Measurements from ENCODE around the gene ZMIZ2. TPM values are rescaled to one million over a fixed set of nuclear protein-coding genes. Genes with fewer than 3 reads are reported as not detected.

ZMIZ2 gene
- total RNA-seq, 1 donor from 2014 or later = 73.5 TPM

- H3K4me1 Mint-ChIP-seq (ENCODE audit: low read depth) = peaks cover 2% of the 10 kb centered on the region
- H3K36me3 Mint-ChIP-seq (ENCODE audit: low read depth) = peaks cover 24% of the 10 kb centered on the region
- H3K4me3 Mint-ChIP-seq (ENCODE audit: unreplicated experiment) = no peak overlapping the region
- H3K27me3 Mint-ChIP-seq (ENCODE audit: low read depth) = no peaks in the 10 kb centered on the region
- DNase-seq (ENCODE audit: low spot score) = peak; percentile 82
- no peak overlapping the region for H3K27ac Mint-ChIP-seq (ENCODE audit: unreplicated experiment)
- H3K9me3 Mint-ChIP-seq (ENCODE audit: low read depth) = no peaks in the 10 kb centered on the region
- no peak for TF ChIP-seq CTCF (IDR thresholded peaks at IDR 0.05)
Observed at GRCh38 chr7:44760034-44760580, 11.5 kb downstream of the ZMIZ2 start.

DNA sequence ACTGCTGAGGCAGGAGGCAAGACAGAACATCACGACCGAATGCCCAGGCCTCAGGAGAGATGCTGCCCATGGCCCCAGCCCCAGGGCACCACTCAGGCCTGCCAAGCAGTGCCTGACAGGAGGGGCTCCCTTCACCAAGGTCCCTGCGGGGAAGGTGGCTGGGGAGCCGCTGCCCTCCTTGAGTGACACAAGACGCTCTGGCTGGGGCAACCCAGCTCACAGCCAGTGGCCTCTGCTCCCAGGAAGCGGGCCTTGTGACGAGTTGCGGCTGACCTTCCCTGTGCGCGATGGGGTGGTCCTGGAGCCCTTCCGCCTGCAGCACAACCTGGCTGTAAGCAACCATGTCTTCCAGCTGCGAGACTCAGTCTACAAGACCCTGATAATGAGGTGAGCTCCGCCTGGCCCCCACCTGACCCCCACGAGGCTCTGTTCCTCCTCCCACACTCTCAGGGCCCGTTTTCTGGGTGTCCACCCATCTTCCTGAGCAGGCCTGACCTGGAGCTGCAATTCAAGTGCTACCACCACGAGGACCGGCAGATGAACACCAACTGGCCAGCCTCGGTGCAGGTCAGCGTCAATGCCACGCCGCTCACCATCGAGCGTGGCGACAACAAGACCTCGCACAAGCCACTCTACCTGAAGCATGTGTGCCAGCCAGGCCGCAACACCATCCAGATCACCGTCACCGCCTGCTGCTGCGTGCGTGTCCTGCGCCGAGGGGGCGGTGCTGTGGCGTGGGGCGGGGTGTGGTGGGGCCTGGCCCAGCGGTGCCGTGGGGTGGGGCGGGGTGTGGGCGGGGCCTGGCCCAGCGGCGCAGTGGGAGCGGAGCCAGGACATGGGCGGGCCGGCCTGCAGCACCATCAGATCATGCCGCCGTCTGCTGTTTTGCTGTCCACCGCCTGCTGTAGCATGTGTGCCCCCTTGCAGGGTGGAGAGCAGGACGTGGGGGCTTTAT is 12.8 kb downstream of the ZMIZ2 start:
- TF ChIP-seq CTCF (IDR thresholded peaks at IDR 0.05) = no peak
- Mint-ChIP-seq H3K27me3 (ENCODE audit: low read depth) (no peaks in the 10 kb centered on the region), H3K4me3 (ENCODE audit: unreplicated experiment) (no peak overlapping the region), H3K27ac (ENCODE audit: unreplicated experiment) (no peak overlapping the region), H3K9me3 (ENCODE audit: low read depth) (no peaks in the 10 kb centered on the region), H3K36me3 (ENCODE audit: low read depth) (peaks cover 27% of the 10 kb centered on the region), H3K4me1 (ENCODE audit: low read depth) (no peaks in the 10 kb centered on the region)
- no peak for DNase-seq (ENCODE audit: low spot score)

DNA sequence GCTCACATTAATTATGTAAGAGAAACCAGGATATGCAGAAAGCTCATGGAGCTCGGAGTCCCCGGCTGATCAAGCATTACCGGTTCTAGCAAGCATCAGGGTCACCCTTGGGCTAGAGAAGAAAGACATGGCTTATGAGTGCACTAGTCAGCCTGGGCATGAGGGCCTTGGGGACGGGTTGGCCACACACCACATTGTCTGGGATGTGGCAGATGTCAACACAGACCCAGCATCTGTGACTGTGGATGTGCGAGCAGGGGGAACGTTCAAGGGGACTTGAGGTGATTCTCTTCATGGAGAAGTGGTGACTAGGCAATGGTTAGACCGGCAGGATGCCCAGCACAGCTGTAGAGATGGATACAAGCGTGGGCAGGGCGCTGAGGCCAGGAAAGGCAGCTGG is 13.7 kb downstream of the ZMIZ2 start:
- no peaks in the 10 kb centered on the region for H3K9me3 Mint-ChIP-seq (ENCODE audit: low read depth)
- no peak overlapping the region for H3K27ac Mint-ChIP-seq (ENCODE audit: unreplicated experiment)
- H3K4me1 Mint-ChIP-seq (ENCODE audit: low read depth) = peaks cover 5% of the 10 kb centered on the region

GRCh38 chr7:44762726-44763522 is 14.3 kb downstream of the ZMIZ2 start:
- no peak overlapping the region for H3K27ac Mint-ChIP-seq (ENCODE audit: unreplicated experiment)
- H3K4me1 Mint-ChIP-seq (ENCODE audit: low read depth) = peaks cover 12% of the 10 kb centered on the region
- DNase-seq (ENCODE audit: low spot score) = no peak
- H3K9me3 Mint-ChIP-seq (ENCODE audit: low read depth) = no peaks in the 10 kb centered on the region
- no peak overlapping the region for H3K4me3 Mint-ChIP-seq (ENCODE audit: unreplicated experiment)
- H3K36me3 Mint-ChIP-seq (ENCODE audit: low read depth) = peaks cover 34% of the 10 kb centered on the region
- no peaks in the 10 kb centered on the region for H3K27me3 Mint-ChIP-seq (ENCODE audit: low read depth)
- TF ChIP-seq CTCF (IDR thresholded peaks at IDR 0.05) = no peak

More for the DNA sequence above, 13.7 kb downstream of the ZMIZ2 start:
- Mint-ChIP-seq H3K36me3 (ENCODE audit: low read depth) (peaks cover 30% of the 10 kb centered on the region), H3K4me3 (ENCODE audit: unreplicated experiment) (no peak overlapping the region), H3K27me3 (ENCODE audit: low read depth) (no peaks in the 10 kb centered on the region)
- peak; percentile 60 for DNase-seq (ENCODE audit: low spot score)
- TF ChIP-seq CTCF (IDR thresholded peaks at IDR 0.05) = no peak

GRCh38 chr7:44764081-44764480 is 15.4 kb downstream of the ZMIZ2 start:
- Mint-ChIP-seq H3K4me3 (ENCODE audit: unreplicated experiment) (no peak overlapping the region), H3K9me3 (ENCODE audit: low read depth) (no peaks in the 10 kb centered on the region), H3K27ac (ENCODE audit: unreplicated experiment) (no peak overlapping the region), H3K27me3 (ENCODE audit: low read depth) (no peaks in the 10 kb centered on the region), H3K4me1 (ENCODE audit: low read depth) (peaks cover 23% of the 10 kb centered on the region), H3K36me3 (ENCODE audit: low read depth) (peaks cover 35% of the 10 kb centered on the region)
- no peak for DNase-seq (ENCODE audit: low spot score)
- no peak for TF ChIP-seq CTCF (IDR thresholded peaks at IDR 0.05)

Measured in chondrocyte (in vitro differentiated cells).